Mucosa of gallbladder (tissue), 1 donor: Measurements from ENCODE around the gene DNAJC4. TPM values are rescaled to one million over a fixed set of nuclear protein-coding genes. Genes with fewer than 3 reads are reported as not detected.

Experiments used
- DNase-seq: peaks from one replicate; pipeline ENCODE4 v3.0.0-alpha.2; 2020; ENCODE audit warnings: low spot score
- total RNA-seq: library from RNA; stranded (reverse); gene quantifications from one replicate; pipeline ENCODE4 v1.2.1, GENCODE V29; 2021
- donor health status: DM: no; HTN: no; CAD: no.

DNAJC4 gene
- total RNA-seq, 1 donor from 2014 or later, result 62.7 TPM

DNA sequence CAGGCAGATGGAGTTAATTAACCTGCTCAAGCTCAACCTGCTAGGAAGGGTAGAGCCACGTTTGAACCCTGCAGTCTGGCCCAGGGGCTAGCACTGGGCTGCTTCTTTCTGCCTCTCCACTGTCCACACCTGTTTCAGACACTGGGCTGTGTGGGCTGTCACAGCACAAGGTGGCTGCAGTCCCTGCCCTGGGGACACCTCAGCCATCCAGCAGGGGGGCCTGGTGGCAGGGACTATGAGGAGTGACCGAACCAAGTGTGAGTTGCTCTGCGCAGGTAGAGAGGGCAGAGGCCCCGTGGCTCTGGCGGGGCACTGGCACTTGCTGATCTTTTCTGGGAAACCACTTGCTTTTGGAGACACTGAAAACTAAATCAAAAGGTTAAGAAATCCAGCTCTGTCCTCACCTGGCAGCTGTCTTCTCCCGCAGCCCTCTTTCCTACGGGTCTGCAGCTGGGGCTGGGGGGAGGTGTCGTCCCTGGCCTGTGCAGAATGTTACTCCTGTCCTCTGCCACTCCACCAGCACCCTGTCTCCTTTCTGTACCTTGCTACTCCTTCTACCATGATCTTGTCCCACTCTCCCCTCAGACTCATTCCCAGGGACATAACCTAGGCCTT is 48.3 kb downstream of the DNAJC4 start:
- no peak for DNase-seq

DNA sequence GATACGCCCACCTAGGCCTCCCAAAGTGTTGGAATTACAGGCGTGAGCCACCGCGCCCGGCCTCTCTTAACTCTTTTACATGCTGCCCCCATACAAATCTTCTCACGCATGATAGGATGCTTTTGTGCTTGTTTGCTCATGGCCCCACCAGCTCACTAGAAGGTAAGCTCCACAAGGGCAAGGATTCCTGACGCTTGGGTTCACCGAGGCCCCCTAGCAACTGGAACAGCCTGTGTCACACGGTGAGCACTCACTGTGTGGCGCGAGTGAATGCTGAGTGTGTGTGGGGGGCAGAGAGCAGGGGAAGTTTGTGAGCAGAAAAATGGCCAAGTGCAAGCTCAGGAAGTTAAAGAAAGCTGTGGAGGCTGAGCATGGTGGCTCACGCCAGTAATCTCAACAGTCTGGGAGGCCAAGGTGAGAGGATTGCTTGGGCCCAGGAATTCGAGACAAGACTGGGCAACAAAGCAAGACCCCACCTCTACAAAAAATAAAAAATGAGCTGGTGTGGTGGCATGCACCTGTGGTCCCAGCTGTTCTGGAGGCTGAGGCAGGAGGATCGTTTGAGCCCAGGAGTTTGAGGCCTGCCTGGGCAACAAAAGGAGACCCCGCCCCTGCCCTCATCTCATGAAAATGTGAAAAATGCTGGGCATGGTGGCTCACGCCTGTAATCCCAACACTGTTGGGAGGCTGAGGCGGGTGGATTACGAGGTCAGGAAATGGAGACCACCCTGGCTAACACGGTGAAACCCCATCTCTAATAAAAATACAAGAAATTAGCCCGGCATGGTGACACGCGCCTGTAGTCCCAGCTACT is 51.8 kb downstream of the DNAJC4 start:
- no peak for DNase-seq

DNA sequence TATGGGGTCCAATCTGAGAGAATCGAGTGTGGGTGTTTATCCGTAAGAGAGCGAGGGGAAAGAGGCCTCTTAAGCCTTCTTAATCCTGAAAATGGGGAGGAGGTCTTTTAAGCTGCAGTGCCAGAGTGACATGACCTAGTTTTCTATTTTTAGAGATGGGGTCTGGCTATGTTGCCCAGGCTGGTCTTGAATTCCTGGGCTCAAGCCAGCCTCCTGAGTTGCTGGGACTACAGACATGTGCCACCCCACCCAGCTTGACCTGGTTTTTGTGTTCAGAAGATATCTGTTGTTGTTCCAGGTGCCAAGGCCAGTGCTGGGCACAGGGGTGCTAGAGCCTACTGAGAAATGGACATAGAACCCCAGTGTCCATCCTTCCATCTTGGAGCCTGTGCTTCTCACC is 52.7 kb downstream of the DNAJC4 start:
- no peak for DNase-seq

Other genes with a start within 250 kb of the DNAJC4 start
- 72.4 TPM for gene OTUB1, start 244.1 kb upstream of the DNAJC4 start, total RNA-seq
- gene FLRT1, start 194.6 kb upstream of the DNAJC4 start, total RNA-seq, result 3.8 TPM
- 19.3 TPM for gene MACROD1, start 64.4 kb upstream of the DNAJC4 start, total RNA-seq
- 115 TPM for gene STIP1, start 44.4 kb upstream of the DNAJC4 start, total RNA-seq
- gene FERMT3, start 23.8 kb upstream of the DNAJC4 start, total RNA-seq, result 21.7 TPM
- gene TRPT1, start 4.4 kb upstream of the DNAJC4 start, total RNA-seq, result 47.4 TPM
- gene NUDT22, start 4.3 kb upstream of the DNAJC4 start, total RNA-seq, result 78.6 TPM
- gene VEGFB, start 4.0 kb downstream of the DNAJC4 start, total RNA-seq, result 104 TPM
- gene FKBP2, start 10.5 kb downstream of the DNAJC4 start, total RNA-seq, result 120 TPM
- gene PPP1R14B, start 16.4 kb downstream of the DNAJC4 start, total RNA-seq, result 74.7 TPM
- 42.4 TPM for gene PLCB3, start 21.0 kb downstream of the DNAJC4 start, total RNA-seq
- 112 TPM for gene BAD, start 54.1 kb downstream of the DNAJC4 start, total RNA-seq
- gene GPR137, start 55.3 kb downstream of the DNAJC4 start, total RNA-seq, result 105 TPM
- gene KCNK4, start 60.8 kb downstream of the DNAJC4 start, total RNA-seq, result not detected
- gene CATSPERZ, start 69.8 kb downstream of the DNAJC4 start, total RNA-seq, result 0.29 TPM
- gene ESRRA, start 75.0 kb downstream of the DNAJC4 start, total RNA-seq, result 97.7 TPM
- gene TRMT112, start 87.0 kb downstream of the DNAJC4 start, total RNA-seq, result 126 TPM
- 202 TPM for gene PRDX5, start 87.6 kb downstream of the DNAJC4 start, total RNA-seq
- gene CCDC88B, start 109.7 kb downstream of the DNAJC4 start, total RNA-seq, result 25.8 TPM
- gene RPS6KA4, start 128.6 kb downstream of the DNAJC4 start, total RNA-seq, result 33.0 TPM